Superior temporal gyrus (tissue), 1 donor: ENCODE measurements around the gene CRY1.
A peak's percentile ranks its signal among the peaks of the same experiment; 100 is the strongest.
"Not testable (repeated sequence)": the region's sequence is repeated elsewhere in the genome, so short reads cannot be mapped to it uniquely, and the experiment has no call there.

Source experiments
- DNase-seq: peaks from one replicate; pipeline ENCODE4 v3.0.0-alpha.2; 2016; ENCODE audit errors: extremely low spot score

CRY1 gene

GRCh38 chr12:107064687-107065086 lies 28.7 kb downstream of the CRY1 start:
- DNase-seq: no peak

GRCh38 chr12:107064243-107064642 lies 29.1 kb downstream of the CRY1 start:
- DNase-seq: no peak

- no peak for DNase-seq
Observed at GRCh38 chr12:107058190-107058589, 35.2 kb downstream of the CRY1 start.

- no peak for DNase-seq
Observed at GRCh38 chr12:107057071-107057834, 36.1 kb downstream of the CRY1 start.

- DNase-seq: no peak
Observed at GRCh38 chr12:107053709-107054108, 39.6 kb downstream of the CRY1 start.

- DNase-seq: no peak
Observed at GRCh38 chr12:107045186-107045585, 48.2 kb downstream of the CRY1 start.

GRCh38 chr12:107042801-107043200 lies 50.5 kb downstream of the CRY1 start:
- DNase-seq: no peak

GRCh38 chr12:107035733-107036132 lies 57.6 kb downstream of the CRY1 start:
- no peak for DNase-seq

GRCh38 chr12:107033758-107034739 lies 59.3 kb downstream of the CRY1 start:
- no peak for DNase-seq

- no peak for DNase-seq
Observed at GRCh38 chr12:107032266-107032665, 61.1 kb downstream of the CRY1 start.

GRCh38 chr12:107031061-107031460 lies 62.3 kb downstream of the CRY1 start:
- DNase-seq: no peak

GRCh38 chr12:107029081-107029480 lies 64.3 kb downstream of the CRY1 start:
- DNase-seq: no peak

- DNase-seq: peak; percentile 83
Observed at GRCh38 chr12:107027636-107028053, 65.7 kb downstream of the CRY1 start.

GRCh38 chr12:107026806-107027635 lies 66.3 kb downstream of the CRY1 start:
- DNase-seq: no peak

- DNase-seq: not testable (repeated sequence)
Observed at GRCh38 chr12:107026356-107026755, 67.0 kb downstream of the CRY1 start.

GRCh38 chr12:107025671-107026070 lies 67.7 kb downstream of the CRY1 start:
- DNase-seq: no peak

- no peak for DNase-seq
Observed at GRCh38 chr12:107019546-107019945, 73.8 kb downstream of the CRY1 start.

GRCh38 chr12:107017042-107017441 lies 76.3 kb downstream of the CRY1 start:
- DNase-seq: no peak

- DNase-seq: no peak
Observed at GRCh38 chr12:107014055-107014454, 79.3 kb downstream of the CRY1 start.

GRCh38 chr12:107012736-107013425 lies 80.5 kb downstream of the CRY1 start:
- DNase-seq: no peak

GRCh38 chr12:107011519-107011918 lies 81.8 kb downstream of the CRY1 start:
- DNase-seq: no peak
